ENCODE results near the gene GLIPR1L2.
"Not testable (repeated sequence)": the region's sequence is repeated elsewhere in the genome, so short reads cannot be mapped to it uniquely, and the experiment has no call there.

Gene GLIPR1L2

DNA sequence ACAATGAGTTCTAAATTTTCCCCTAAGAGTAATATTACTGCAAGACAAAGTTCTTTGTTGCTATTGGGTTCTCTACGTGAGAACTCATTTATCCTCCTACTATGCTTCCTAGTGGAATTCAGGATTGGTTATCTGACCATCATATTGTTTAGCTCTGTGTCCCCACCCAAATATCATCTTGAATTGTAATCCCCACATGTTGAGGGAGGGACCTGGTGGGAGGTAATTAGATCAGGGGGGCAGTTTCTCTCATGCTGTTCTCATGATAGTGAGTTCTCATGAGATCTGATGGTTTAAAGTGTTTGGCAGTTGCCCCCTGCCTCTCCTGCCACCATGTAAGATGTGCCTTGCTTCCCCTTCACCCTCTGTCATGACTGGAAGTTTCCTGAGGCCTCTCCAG is 36.6 kb downstream of the GLIPR1L2 start:
- H3K4me1 ChIP-seq (ENCODE audit: control insufficient read depth, insufficient read depth, low read length): no peaks in the 10 kb centered on the region
- no peaks in the 10 kb centered on the region for H3K9me3 ChIP-seq (ENCODE audit: control insufficient read depth, low read length)
- no peak overlapping the region for H3K4me3 ChIP-seq (ENCODE audit: insufficient read depth, low read depth, low read length)
- H3K27ac ChIP-seq (ENCODE audit: insufficient read depth, low read depth, low read length, poor library complexity, severe bottlenecking): no peak overlapping the region
- no peaks in the 10 kb centered on the region for H3K27me3 ChIP-seq (ENCODE audit: control insufficient read depth, insufficient read depth, low read length, poor library complexity, severe bottlenecking)
- no peaks in the 10 kb centered on the region for H3K36me3 ChIP-seq (ENCODE audit: control insufficient read depth, insufficient read depth, low read length)
- 0% methylated on average over 1 of the region's 1 CpG; no CpG with 5 or more reads in 1 of the 2 experiments for WGBS, 2 experiments

- no peaks in the 10 kb centered on the region for H3K36me3 ChIP-seq (ENCODE audit: control insufficient read depth, insufficient read depth, low read length)
- no peak overlapping the region for H3K4me3 ChIP-seq (ENCODE audit: insufficient read depth, low read depth, low read length)
- WGBS, 2 experiments: 89 to 94% methylated on average over 1 of the region's 1 CpG
- no peaks in the 10 kb centered on the region for H3K4me1 ChIP-seq (ENCODE audit: control insufficient read depth, insufficient read depth, low read length)
- no peaks in the 10 kb centered on the region for H3K9me3 ChIP-seq (ENCODE audit: control insufficient read depth, low read length)
- H3K27me3 ChIP-seq (ENCODE audit: control insufficient read depth, insufficient read depth, low read length, poor library complexity, severe bottlenecking): no peaks in the 10 kb centered on the region
- H3K27ac ChIP-seq (ENCODE audit: insufficient read depth, low read depth, low read length, poor library complexity, severe bottlenecking): no peak overlapping the region
Measured at GRCh38 chr12:75428767-75429166, 37.9 kb downstream of the GLIPR1L2 start.

DNA sequence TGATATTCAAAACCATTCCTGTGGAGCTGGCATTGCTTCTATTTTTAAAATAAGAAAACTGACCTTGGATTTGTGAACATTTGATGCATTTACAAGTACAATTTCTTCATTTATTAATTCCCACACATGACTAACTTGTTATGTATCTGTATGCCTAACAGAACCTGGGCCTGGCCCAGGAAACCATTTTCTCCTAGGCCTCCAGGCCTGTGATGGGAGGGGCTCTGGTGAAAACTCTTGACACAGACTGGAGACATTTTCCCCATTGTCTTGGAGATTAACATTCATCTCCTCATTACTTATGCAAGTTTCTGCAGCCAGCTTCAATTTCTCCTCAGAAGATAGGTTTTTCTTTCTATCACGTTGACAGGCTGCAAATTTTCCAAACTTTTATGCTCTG is 42.0 kb downstream of the GLIPR1L2 start:
- Histone ChIP-seq H3K27ac (ENCODE audit: insufficient read depth, low read depth, low read length, poor library complexity, severe bottlenecking) (no peak overlapping the region), H3K4me3 (ENCODE audit: insufficient read depth, low read depth, low read length) (no peak overlapping the region), H3K4me1 (ENCODE audit: control insufficient read depth, insufficient read depth, low read length) (no peaks in the 10 kb centered on the region), H3K9me3 (ENCODE audit: control insufficient read depth, low read length) (no peaks in the 10 kb centered on the region), H3K36me3 (ENCODE audit: control insufficient read depth, insufficient read depth, low read length) (no peaks in the 10 kb centered on the region), H3K27me3 (ENCODE audit: control insufficient read depth, insufficient read depth, low read length, poor library complexity, severe bottlenecking) (no peaks in the 10 kb centered on the region)
- WGBS, 2 experiments: 76 to 85% methylated on average over 1 of the region's 1 CpG

DNA sequence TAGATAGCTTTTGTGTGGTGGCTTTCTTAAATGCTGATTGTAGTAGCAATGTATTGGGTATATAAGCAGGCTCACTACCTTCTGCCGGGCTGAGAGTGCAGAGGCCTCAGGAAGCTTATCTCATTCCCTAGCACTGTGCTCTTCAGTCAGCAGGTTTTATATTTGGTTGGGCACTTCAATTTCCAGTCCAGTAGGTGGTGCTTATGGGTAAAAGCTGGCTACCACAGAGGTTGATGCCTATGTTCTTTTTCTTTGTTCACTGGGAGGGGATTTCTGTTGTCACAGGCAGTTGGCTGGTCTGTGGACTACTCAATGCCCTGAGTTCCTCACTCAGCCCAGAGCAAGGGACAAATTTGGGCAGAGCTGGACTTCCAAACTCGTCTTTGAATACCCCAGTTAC is 46.7 kb downstream of the GLIPR1L2 start:
- H3K4me1 ChIP-seq (ENCODE audit: control insufficient read depth, insufficient read depth, low read length): no peaks in the 10 kb centered on the region
- no peak overlapping the region for H3K4me3 ChIP-seq (ENCODE audit: insufficient read depth, low read depth, low read length)
- no peak overlapping the region for H3K27ac ChIP-seq (ENCODE audit: insufficient read depth, low read depth, low read length, poor library complexity, severe bottlenecking)
- 88 to 93% methylated on average over 2 of the region's 2 CpGs for WGBS, 2 experiments
- H3K36me3 ChIP-seq (ENCODE audit: control insufficient read depth, insufficient read depth, low read length): no peaks in the 10 kb centered on the region
- no peaks in the 10 kb centered on the region for H3K9me3 ChIP-seq (ENCODE audit: control insufficient read depth, low read length)
- no peaks in the 10 kb centered on the region for H3K27me3 ChIP-seq (ENCODE audit: control insufficient read depth, insufficient read depth, low read length, poor library complexity, severe bottlenecking)

DNA sequence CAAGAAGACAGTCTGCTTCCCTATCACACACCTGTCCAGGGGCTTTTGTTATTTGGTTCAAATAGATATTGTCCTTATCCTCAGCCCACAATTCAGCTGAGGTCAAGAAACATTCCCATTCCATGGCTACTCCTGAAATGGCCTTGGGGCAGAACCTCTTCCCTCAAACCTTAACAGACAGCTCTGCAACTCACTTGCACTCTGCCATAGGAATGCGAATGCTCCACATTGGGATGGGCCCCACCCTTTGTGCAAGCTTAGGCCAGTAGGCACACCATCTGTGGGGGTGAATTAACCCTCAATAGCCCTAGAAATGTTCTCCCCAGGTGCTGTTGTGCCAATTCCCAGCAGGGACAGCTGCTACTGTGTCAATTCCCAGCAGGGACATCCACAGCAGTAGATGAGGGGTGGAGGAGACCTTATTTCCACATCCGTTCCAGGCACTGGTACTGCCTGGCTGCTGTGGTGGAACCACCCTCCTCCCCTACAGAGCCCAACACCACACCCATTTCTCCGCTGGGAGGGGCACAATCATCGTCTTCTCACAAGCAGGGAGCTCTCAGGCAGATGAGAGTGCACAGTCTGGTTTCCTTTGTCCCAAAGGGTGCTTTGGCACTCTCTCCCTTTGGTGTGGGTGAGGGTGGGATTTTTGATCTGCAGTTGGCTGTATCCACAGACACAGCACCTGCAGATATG is 47.3 kb downstream of the GLIPR1L2 start:
- WGBS, 2 experiments: 80 to 85% methylated on average over 4 of the region's 4 CpGs
- H3K36me3 ChIP-seq (ENCODE audit: control insufficient read depth, insufficient read depth, low read length): no peaks in the 10 kb centered on the region
- H3K9me3 ChIP-seq (ENCODE audit: control insufficient read depth, low read length): no peaks in the 10 kb centered on the region
- no peaks in the 10 kb centered on the region for H3K27me3 ChIP-seq (ENCODE audit: control insufficient read depth, insufficient read depth, low read length, poor library complexity, severe bottlenecking)
- no peaks in the 10 kb centered on the region for H3K4me1 ChIP-seq (ENCODE audit: control insufficient read depth, insufficient read depth, low read length)
- no peak overlapping the region for H3K27ac ChIP-seq (ENCODE audit: insufficient read depth, low read depth, low read length, poor library complexity, severe bottlenecking)
- H3K4me3 ChIP-seq (ENCODE audit: insufficient read depth, low read depth, low read length): no peak overlapping the region

GRCh38 chr12:75439048-75439447 is 48.2 kb downstream of the GLIPR1L2 start:
- Histone ChIP-seq H3K4me3 (ENCODE audit: insufficient read depth, low read depth, low read length) (no peak overlapping the region), H3K27ac (ENCODE audit: insufficient read depth, low read depth, low read length, poor library complexity, severe bottlenecking) (no peak overlapping the region), H3K9me3 (ENCODE audit: control insufficient read depth, low read length) (no peaks in the 10 kb centered on the region), H3K36me3 (ENCODE audit: control insufficient read depth, insufficient read depth, low read length) (no peaks in the 10 kb centered on the region), H3K27me3 (ENCODE audit: control insufficient read depth, insufficient read depth, low read length, poor library complexity, severe bottlenecking) (no peaks in the 10 kb centered on the region), H3K4me1 (ENCODE audit: control insufficient read depth, insufficient read depth, low read length) (no peaks in the 10 kb centered on the region)
- WGBS, 2 experiments: 98 to 100% methylated on average over 2 of the region's 2 CpGs

- H3K4me3 ChIP-seq (ENCODE audit: insufficient read depth, low read depth, low read length): no peak overlapping the region
- H3K4me1 ChIP-seq (ENCODE audit: control insufficient read depth, insufficient read depth, low read length): no peaks in the 10 kb centered on the region
- H3K27ac ChIP-seq (ENCODE audit: insufficient read depth, low read depth, low read length, poor library complexity, severe bottlenecking): no peak overlapping the region
- H3K9me3 ChIP-seq (ENCODE audit: control insufficient read depth, low read length): no peaks in the 10 kb centered on the region
- H3K36me3 ChIP-seq (ENCODE audit: control insufficient read depth, insufficient read depth, low read length): no peaks in the 10 kb centered on the region
- H3K27me3 ChIP-seq (ENCODE audit: control insufficient read depth, insufficient read depth, low read length, poor library complexity, severe bottlenecking): no peaks in the 10 kb centered on the region
Measured at GRCh38 chr12:75439930-75440329, 49.0 kb downstream of the GLIPR1L2 start.

DNA sequence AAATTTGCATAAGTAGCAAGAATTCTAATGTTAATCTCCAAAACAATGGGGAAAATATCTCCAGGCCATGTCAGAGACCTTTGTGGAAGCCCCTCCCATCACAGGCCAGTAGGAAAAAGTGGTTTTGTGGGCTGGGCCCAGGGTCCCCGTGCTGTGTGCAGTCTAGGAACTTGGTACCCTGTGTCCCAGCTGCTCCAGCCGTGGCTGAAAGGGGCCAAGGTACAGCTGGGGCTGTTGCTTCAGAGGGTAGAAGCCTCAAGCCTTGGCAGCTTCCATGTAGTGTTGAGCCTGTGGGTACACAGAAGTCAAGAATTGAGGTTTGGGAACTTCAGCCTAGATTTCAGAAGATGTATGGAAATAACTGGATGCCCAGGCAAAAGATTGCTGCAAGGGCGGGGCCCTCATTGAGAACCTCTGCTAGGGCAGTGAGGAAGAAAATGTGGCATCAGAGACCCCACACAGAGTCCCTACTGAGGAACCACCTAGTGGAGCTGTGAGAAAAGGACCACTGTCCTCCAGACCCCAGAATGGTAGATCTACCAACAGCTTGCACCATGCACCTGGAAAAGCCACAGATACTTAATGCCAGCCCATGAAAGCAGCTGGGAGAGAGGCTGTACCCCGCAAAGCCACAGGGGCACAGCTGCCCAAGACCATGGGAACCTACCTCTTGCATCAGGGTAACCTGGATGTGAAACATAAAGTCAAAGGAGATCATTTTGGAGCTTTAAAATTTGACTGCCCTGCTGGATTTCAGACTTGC is 51.0 kb downstream of the GLIPR1L2 start:
- H3K4me3 ChIP-seq (ENCODE audit: insufficient read depth, low read depth, low read length); H3K9me3 ChIP-seq (ENCODE audit: control insufficient read depth, low read length); H3K36me3 ChIP-seq (ENCODE audit: control insufficient read depth, insufficient read depth, low read length); H3K27me3 ChIP-seq (ENCODE audit: control insufficient read depth, insufficient read depth, low read length, poor library complexity, severe bottlenecking); H3K27ac ChIP-seq (ENCODE audit: insufficient read depth, low read depth, low read length, poor library complexity, severe bottlenecking); H3K4me1 ChIP-seq (ENCODE audit: control insufficient read depth, insufficient read depth, low read length): not testable (repeated sequence)
- WGBS, 2 experiments: 88 to 91% methylated on average over 4 of the region's 4 CpGs

DNA sequence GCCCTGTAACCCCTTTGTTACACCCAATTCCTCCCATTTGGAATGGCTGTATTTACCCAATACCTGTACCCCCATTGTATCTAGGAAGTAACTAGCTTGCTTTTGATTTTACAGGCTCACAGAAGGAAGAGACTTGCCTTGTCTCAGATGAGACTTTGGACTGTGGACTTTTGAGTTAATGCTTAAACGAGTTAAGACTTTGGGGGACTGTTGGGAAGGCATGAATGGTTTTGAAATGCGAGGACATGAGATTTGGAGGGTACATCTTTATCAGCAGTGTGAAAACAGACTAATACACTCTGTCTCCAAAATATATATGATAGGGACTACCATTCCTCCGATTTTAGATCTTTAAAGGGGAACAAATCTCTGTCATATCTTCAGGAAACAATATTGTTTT is 51.6 kb downstream of the GLIPR1L2 start:
- H3K27ac ChIP-seq (ENCODE audit: insufficient read depth, low read depth, low read length, poor library complexity, severe bottlenecking): not testable (repeated sequence)
- WGBS, 2 experiments: 30 to 47% methylated on average over 2 to 3 of the region's 3 CpGs

DNA sequence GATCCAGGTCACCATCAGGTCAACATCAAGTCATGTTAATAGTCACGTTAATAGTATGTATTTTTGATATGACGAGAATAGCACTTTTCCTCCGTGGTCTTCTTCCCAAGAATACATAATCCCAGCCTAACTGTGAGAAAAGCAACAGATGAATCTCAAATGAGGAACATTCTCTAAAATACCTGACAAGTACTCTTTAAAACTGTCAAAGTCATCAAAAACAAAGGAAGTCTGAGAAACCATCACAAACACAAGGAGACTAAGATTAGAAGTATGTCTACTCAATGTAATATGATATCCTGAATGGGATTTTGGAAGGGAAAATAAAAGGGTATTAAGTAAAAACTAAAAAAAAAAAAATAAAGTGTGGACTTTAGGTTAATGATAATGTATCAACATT is 52.8 kb downstream of the GLIPR1L2 start:
- Histone ChIP-seq H3K27me3 (ENCODE audit: control insufficient read depth, insufficient read depth, low read length, poor library complexity, severe bottlenecking) (no peaks in the 10 kb centered on the region), H3K9me3 (ENCODE audit: control insufficient read depth, low read length) (no peaks in the 10 kb centered on the region), H3K27ac (ENCODE audit: insufficient read depth, low read depth, low read length, poor library complexity, severe bottlenecking) (no peak overlapping the region), H3K4me1 (ENCODE audit: control insufficient read depth, insufficient read depth, low read length) (no peaks in the 10 kb centered on the region), H3K4me3 (ENCODE audit: insufficient read depth, low read depth, low read length) (no peak overlapping the region), H3K36me3 (ENCODE audit: control insufficient read depth, insufficient read depth, low read length) (no peaks in the 10 kb centered on the region)
- 65 to 100% methylated on average over 1 to 3 of the region's 3 CpGs for WGBS, 2 experiments

More for the DNA sequence above, 51.6 kb downstream of the GLIPR1L2 start:
- H3K4me1 ChIP-seq (ENCODE audit: control insufficient read depth, insufficient read depth, low read length); H3K4me3 ChIP-seq (ENCODE audit: insufficient read depth, low read depth, low read length); H3K36me3 ChIP-seq (ENCODE audit: control insufficient read depth, insufficient read depth, low read length); H3K27me3 ChIP-seq (ENCODE audit: control insufficient read depth, insufficient read depth, low read length, poor library complexity, severe bottlenecking); H3K9me3 ChIP-seq (ENCODE audit: control insufficient read depth, low read length): not testable (repeated sequence)
